Astrocyte (in vitro differentiated cells and primary cell): ENCODE results near the gene GPBP1. TPM values are rescaled to one million over a fixed set of nuclear protein-coding genes. Genes with fewer than 3 reads are reported as not detected.
"Not testable (repeated sequence)": the region's sequence is repeated elsewhere in the genome, so short reads cannot be mapped to it uniquely, and the experiment has no call there.

Experiments used
- DNase-seq: peaks from one replicate; pipeline ENCODE4 v3.0.0-alpha.2; 2010; ENCODE audit warnings: low read depth
- FAIRE-seq: peaks from 2 replicates; lab custom pipeline; 2011; peaks lifted over from hg19 to GRCh38; lab: Jason Lieb, UNC
- H2AFZ ChIP-seq: 2 replicates; pipeline ENCODE4 v1.6.0; 2012; ENCODE audit warnings: low read depth, low read length, inconsistent platforms
- H3K27ac ChIP-seq: 2 replicates; pipeline ENCODE4 v1.5.1; 2011; ENCODE audit warnings: low read depth, low read length, inconsistent platforms
- H3K27me3 ChIP-seq: 2 replicates; pipeline ENCODE4 v1.6.0; 2011; ENCODE audit warnings: low read length, inconsistent platforms; ENCODE audit not compliant: insufficient read depth
- H3K36me3 ChIP-seq: 2 replicates; pipeline ENCODE4 v1.5.1; 2011; ENCODE audit warnings: low read length, inconsistent platforms; ENCODE audit not compliant: insufficient read depth
- H3K4me1 ChIP-seq: 2 replicates; pipeline ENCODE4 v1.5.1; 2011; ENCODE audit warnings: low read length, inconsistent platforms; ENCODE audit not compliant: insufficient read depth
- H3K4me2 ChIP-seq: 2 replicates; pipeline ENCODE4 v1.6.0; 2012; ENCODE audit warnings: low read length, inconsistent platforms
- H3K4me3 ChIP-seq: 2 replicates; pipeline ENCODE4 v1.5.1; 2011; ENCODE audit warnings: low read depth, mild to moderate bottlenecking, low read length, inconsistent platforms; ENCODE audit not compliant: insufficient read depth
- H3K79me2 ChIP-seq: 2 replicates; pipeline ENCODE4 v1.6.0; 2012; ENCODE audit warnings: mild to moderate bottlenecking, low read length, inconsistent platforms; ENCODE audit not compliant: insufficient read depth
- H3K9ac ChIP-seq: 2 replicates; pipeline ENCODE4 v1.6.0; 2012; ENCODE audit warnings: mild to moderate bottlenecking, low read length, inconsistent platforms
- H3K9me3 ChIP-seq: 2 replicates; pipeline ENCODE4 v1.5.1; 2012; ENCODE audit warnings: low read depth, mild to moderate bottlenecking, low read length, inconsistent platforms; ENCODE audit not compliant: insufficient read depth
- H4K20me1 ChIP-seq: 2 replicates; pipeline ENCODE4 v1.6.0; 2012; ENCODE audit warnings: low read length, inconsistent platforms; ENCODE audit not compliant: insufficient read depth
- H3K27ac Mint-ChIP-seq: one replicate; pipeline ENCODE4 v1.8.0; 2021; ENCODE audit warnings: mild to moderate bottlenecking, mixed read lengths; ENCODE audit not compliant: unreplicated experiment
- H3K27me3 Mint-ChIP-seq: one replicate; pipeline ENCODE4 v1.8.0; 2021; ENCODE audit warnings: low read depth, mixed read lengths; ENCODE audit not compliant: unreplicated experiment
- H3K36me3 Mint-ChIP-seq: one replicate; pipeline ENCODE4 v1.8.0; 2021; ENCODE audit warnings: low read depth, mixed read lengths; ENCODE audit not compliant: unreplicated experiment
- H3K4me1 Mint-ChIP-seq: one replicate; pipeline ENCODE4 v1.8.0; 2021; ENCODE audit warnings: low read depth, mixed read lengths; ENCODE audit not compliant: unreplicated experiment
- H3K4me3 Mint-ChIP-seq: one replicate; pipeline ENCODE4 v1.8.0; 2021; ENCODE audit warnings: mild to moderate bottlenecking, moderate library complexity, mixed read lengths; ENCODE audit not compliant: unreplicated experiment
- H3K9me3 Mint-ChIP-seq: one replicate; pipeline ENCODE4 v1.8.0; 2021; ENCODE audit warnings: mild to moderate bottlenecking, mixed read lengths; ENCODE audit not compliant: unreplicated experiment
- EZH2 ChIP-seq: IDR thresholded peaks from 2 replicates; pipeline ENCODE4 v1.6.1; 2012; ENCODE audit warnings: mild to moderate bottlenecking, low read length, inconsistent platforms; ENCODE audit not compliant: insufficient read depth
- total RNA-seq: library from RNA; stranded (reverse); gene quantifications from 2 replicates; pipeline ENCODE4 v1.2.1, GENCODE V29; 2021
- TF ChIP-seq, protein P1 (sequence below): IDR thresholded peaks from 2 replicates; pipeline ENCODE4 v1.5.1; 2011; ENCODE audit warnings: low read depth, mild to moderate bottlenecking, inconsistent platforms, low read length, moderate library complexity; ENCODE audit not compliant: insufficient read depth

Gene GPBP1
- total RNA-seq, 1 donor from 2014 or later, result 59.8 TPM

DNA sequence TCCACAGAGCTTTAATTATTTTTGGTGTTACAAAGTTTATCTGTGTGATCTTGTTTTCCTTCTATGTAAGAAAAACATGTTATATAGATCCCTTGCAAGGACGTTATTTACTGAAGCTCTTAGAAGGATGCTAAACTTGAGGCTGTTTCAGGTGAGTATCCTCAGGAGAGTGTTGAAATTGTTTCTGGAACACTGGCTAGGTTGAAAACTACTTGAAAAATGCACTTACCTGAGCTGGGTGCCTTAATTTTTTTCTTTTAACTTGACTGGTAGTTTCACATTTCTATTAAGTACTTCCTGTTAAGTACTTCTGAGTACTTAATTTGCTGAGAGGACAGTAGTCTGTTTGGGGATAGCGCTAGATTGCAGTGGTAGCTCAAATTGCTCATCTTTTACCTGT is 18.1 kb downstream of the GPBP1 start:
- FAIRE-seq, result no peak
- H3K27me3 ChIP-seq, result no peaks in the 10 kb centered on the region
- Mint-ChIP-seq H3K9me3 (no peaks in the 10 kb centered on the region), H3K4me3 (no peak overlapping the region), H3K4me1 (peaks cover 13% of the 10 kb centered on the region), H3K36me3 (peaks cover 2% of the 10 kb centered on the region), H3K27me3 (no peaks in the 10 kb centered on the region), H3K27ac (no peak overlapping the region)
- TF ChIP-seq, protein P1, sequence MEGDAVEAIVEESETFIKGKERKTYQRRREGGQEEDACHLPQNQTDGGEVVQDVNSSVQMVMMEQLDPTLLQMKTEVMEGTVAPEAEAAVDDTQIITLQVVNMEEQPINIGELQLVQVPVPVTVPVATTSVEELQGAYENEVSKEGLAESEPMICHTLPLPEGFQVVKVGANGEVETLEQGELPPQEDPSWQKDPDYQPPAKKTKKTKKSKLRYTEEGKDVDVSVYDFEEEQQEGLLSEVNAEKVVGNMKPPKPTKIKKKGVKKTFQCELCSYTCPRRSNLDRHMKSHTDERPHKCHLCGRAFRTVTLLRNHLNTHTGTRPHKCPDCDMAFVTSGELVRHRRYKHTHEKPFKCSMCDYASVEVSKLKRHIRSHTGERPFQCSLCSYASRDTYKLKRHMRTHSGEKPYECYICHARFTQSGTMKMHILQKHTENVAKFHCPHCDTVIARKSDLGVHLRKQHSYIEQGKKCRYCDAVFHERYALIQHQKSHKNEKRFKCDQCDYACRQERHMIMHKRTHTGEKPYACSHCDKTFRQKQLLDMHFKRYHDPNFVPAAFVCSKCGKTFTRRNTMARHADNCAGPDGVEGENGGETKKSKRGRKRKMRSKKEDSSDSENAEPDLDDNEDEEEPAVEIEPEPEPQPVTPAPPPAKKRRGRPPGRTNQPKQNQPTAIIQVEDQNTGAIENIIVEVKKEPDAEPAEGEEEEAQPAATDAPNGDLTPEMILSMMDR, result no peak
- TF ChIP-seq EZH2, result no peak
- peaks cover 91% of the 10 kb centered on the region for H4K20me1 ChIP-seq
- H3K4me2 ChIP-seq, result no peak overlapping the region
- no peak overlapping the region for H3K4me3 ChIP-seq
- H3K9ac ChIP-seq, result no peak overlapping the region
- H3K9me3 ChIP-seq, result no peaks in the 10 kb centered on the region
- no peaks in the 10 kb centered on the region for H3K36me3 ChIP-seq
- no peak overlapping the region for H2AFZ ChIP-seq
- no peak overlapping the region for H3K27ac ChIP-seq
- H3K4me1 ChIP-seq, result no peaks in the 10 kb centered on the region
- peaks cover 100% of the 10 kb centered on the region for H3K79me2 ChIP-seq
- no peak for DNase-seq

DNA sequence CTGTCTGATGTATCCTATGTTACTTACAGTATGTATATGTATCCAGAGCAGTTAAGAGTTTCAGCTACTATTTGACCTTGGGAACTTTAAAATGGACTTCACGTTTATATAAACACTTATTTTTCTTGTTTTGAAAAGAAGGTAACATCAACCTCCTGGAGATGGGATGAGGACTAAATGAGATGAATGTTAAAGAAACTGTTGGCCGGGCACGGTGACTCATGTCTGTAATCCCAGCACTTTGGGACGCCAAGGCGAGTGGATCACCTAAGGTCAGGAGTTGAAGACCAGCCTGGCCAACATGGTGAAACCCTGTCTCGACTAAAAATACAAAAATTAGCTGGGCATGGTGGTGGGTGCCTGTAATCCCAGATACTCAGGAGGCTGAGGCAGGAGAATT is 19.0 kb downstream of the GPBP1 start:
- not testable (repeated sequence) for H3K9me3 Mint-ChIP-seq, H3K9me3 ChIP-seq, H3K36me3 ChIP-seq, H3K4me1 Mint-ChIP-seq, H3K9ac ChIP-seq, H3K4me3 Mint-ChIP-seq, H3K4me1 ChIP-seq, H3K27me3 ChIP-seq, H3K4me2 ChIP-seq, H3K36me3 Mint-ChIP-seq, FAIRE-seq, DNase-seq, H3K27ac ChIP-seq, H3K27me3 Mint-ChIP-seq, H3K27ac Mint-ChIP-seq, H3K4me3 ChIP-seq, H2AFZ ChIP-seq
- Histone ChIP-seq H3K79me2 (peaks cover 100% of the 10 kb centered on the region), H4K20me1 (peaks cover 90% of the 10 kb centered on the region)

DNA sequence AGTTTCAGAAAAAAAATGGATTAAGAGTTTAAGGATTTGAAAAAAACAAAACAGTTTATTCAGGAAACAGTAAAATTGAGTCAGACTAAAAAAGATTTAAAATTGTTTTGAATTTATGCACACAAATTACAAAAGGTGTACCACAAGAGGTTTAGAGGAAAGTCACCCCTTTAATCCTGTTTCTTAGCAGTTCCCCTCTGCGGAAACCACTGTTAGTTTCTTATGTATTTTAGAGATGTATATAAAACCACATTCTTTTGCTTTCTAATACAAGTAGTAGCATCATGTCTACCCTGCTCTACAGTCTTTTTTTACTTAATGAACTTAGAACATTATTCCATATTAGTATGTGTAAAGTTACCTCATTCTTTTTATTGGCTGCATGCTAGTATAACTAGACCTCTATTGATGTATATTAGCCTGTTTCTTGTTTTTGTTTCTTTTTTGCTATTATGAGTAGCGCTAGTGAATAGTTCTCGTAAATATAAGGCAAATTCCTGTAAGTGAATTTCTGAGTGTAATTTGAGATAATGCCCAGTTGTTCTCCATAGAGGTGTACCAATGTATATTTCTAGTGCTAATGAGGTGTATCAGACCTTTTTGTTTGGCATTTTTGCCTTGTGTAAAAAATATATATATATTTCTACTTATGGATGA is 20.0 kb downstream of the GPBP1 start:
- H4K20me1 ChIP-seq, result peaks cover 85% of the 10 kb centered on the region
- H2AFZ ChIP-seq, result no peak overlapping the region
- Mint-ChIP-seq H3K27ac (no peak overlapping the region), H3K4me3 (no peak overlapping the region), H3K36me3 (peaks cover 5% of the 10 kb centered on the region), H3K4me1 (peaks cover 6% of the 10 kb centered on the region), H3K9me3 (no peaks in the 10 kb centered on the region), H3K27me3 (no peaks in the 10 kb centered on the region)
- H3K4me3 ChIP-seq, result no peak overlapping the region
- H3K27me3 ChIP-seq, result no peaks in the 10 kb centered on the region
- no peak for DNase-seq
- no peak overlapping the region for H3K9ac ChIP-seq
- no peaks in the 10 kb centered on the region for H3K4me1 ChIP-seq
- TF ChIP-seq, protein P1, result no peak
- TF ChIP-seq EZH2, result no peak
- FAIRE-seq, result no peak
- H3K79me2 ChIP-seq, result peaks cover 100% of the 10 kb centered on the region
- H3K36me3 ChIP-seq, result no peaks in the 10 kb centered on the region
- H3K9me3 ChIP-seq, result no peaks in the 10 kb centered on the region
- H3K27ac ChIP-seq, result no peak overlapping the region
- H3K4me2 ChIP-seq, result no peak overlapping the region
